SU-DHL-6 (cell line): ENCODE measurements around the gene KCTD7.
"Not testable (repeated sequence)": the region's sequence is repeated elsewhere in the genome, so short reads cannot be mapped to it uniquely, and the experiment has no call there.

ENCODE experiments used
- H2AFZ ChIP-seq: fragments of 200-600 bp; sonication (generic); 2 replicates; pipeline ENCODE4 v1.6.1; 2014; ENCODE audit warnings: low read depth, mild to moderate bottlenecking, moderate library complexity, mixed read lengths, antibody characterized with exemption, low read length; ENCODE audit not compliant: severe bottlenecking
- H3F3A ChIP-seq: fragments of 200-600 bp; shearing (Covaris generic); 2 replicates; pipeline ENCODE4 v1.6.0; 2016; ENCODE audit warnings: antibody characterized with exemption, mild to moderate bottlenecking; ENCODE audit not compliant: insufficient read depth
- H3K27ac ChIP-seq: fragments of 200-600 bp; sonication (generic); 2 replicates; pipeline ENCODE4 v1.5.1; 2016; ENCODE audit warnings: low read depth, mild to moderate bottlenecking, low read length, moderate library complexity, mixed read lengths
- H3K27me3 ChIP-seq: fragments of 200-600 bp; sonication (generic), shearing (Covaris generic); 2 replicates; pipeline ENCODE4 v1.6.0; 2014; ENCODE audit warnings: mild to moderate bottlenecking, low read length
- H3K36me3 ChIP-seq: fragments of 200-600 bp; sonication (generic); 2 replicates; pipeline ENCODE4 v1.6.1; 2014; ENCODE audit warnings: mild to moderate bottlenecking, low read length, mixed read lengths
- H3K4me2 ChIP-seq: fragments of 300-600, 200-600 bp; shearing (Covaris generic), sonication (generic); 2 replicates; pipeline ENCODE4 v1.6.0; 2014; ENCODE audit warnings: low read length, low read depth, mild to moderate bottlenecking; ENCODE audit not compliant: poor library complexity, severe bottlenecking
- H3K4me3 ChIP-seq: fragments of 200-600 bp; sonication (generic); 2 replicates; pipeline ENCODE4 v1.5.1; 2014; ENCODE audit warnings: antibody characterized with exemption, low read length, mild to moderate bottlenecking, mixed read lengths; ENCODE audit not compliant: insufficient read depth, poor library complexity, severe bottlenecking
- H3K79me2 ChIP-seq: fragments of 200-600 bp; sonication (generic); 2 replicates; pipeline ENCODE4 v1.6.1; 2014; ENCODE audit warnings: mild to moderate bottlenecking, low read length, moderate library complexity; ENCODE audit not compliant: insufficient read depth
- H3K9ac ChIP-seq: fragments of 200-600 bp; sonication (generic); 2 replicates; pipeline ENCODE4 v1.7.0; 2014; ENCODE audit warnings: mild to moderate bottlenecking, low read length
- H3K9me2 ChIP-seq: fragments of 200-600 bp; sonication (generic); replicated peaks from 2 replicates; pipeline ENCODE4 v1.6.1; 2014; ENCODE audit warnings: low read length; ENCODE audit not compliant: insufficient read depth
- H3K9me3 ChIP-seq: fragments of 200-600 bp; sonication (generic); 2 replicates; pipeline ENCODE4 v1.6.1; 2014; ENCODE audit warnings: low read length, mixed read lengths; ENCODE audit not compliant: insufficient read depth
- H4K20me1 ChIP-seq: fragments of 200-600 bp; sonication (generic); 2 replicates; pipeline ENCODE4 v1.6.1; 2014; ENCODE audit warnings: low read depth, mild to moderate bottlenecking, antibody characterized with exemption, low read length, moderate library complexity, mixed read lengths
- EZH2phosphoT487 ChIP-seq: fragments of 200-600 bp; sonication (generic), shearing (Covaris generic); conservative IDR thresholded peaks from 2 replicates; pipeline ENCODE4 v1.6.1; 2018; ENCODE audit warnings: mild to moderate bottlenecking, antibody characterized with exemption, low read length, moderate library complexity, mixed read lengths
- TF ChIP-seq, protein P1 (sequence below): fragments of 200-600 bp; sonication (generic); IDR thresholded peaks from one replicate; pipeline ENCODE4 v1.5.1; 2017; ENCODE audit warnings: antibody characterized with exemption, mild to moderate bottlenecking, low read length, moderate library complexity; ENCODE audit not compliant: insufficient read depth, poor library complexity, severe bottlenecking

The KCTD7 gene

DNA sequence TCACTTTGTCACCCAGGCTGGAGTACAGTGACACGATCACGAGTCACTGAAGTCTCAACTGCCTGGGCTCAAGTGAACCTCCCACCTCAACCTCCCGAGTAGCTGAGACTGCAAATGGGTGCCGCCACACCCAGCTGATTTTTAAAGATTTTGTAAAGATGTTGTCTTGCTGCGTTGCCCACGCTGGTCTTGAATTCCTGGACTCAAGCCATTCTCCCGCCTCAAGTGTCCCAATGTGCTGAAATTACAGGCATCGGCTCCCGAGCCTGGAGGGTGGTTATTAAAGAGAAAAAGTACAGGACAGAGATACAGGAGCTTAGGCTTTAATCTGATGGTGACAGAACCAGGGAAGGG lies 55.1 kb downstream of the KCTD7 start:
- H3K4me3 ChIP-seq: no peak overlapping the region
- no peak overlapping the region for H2AFZ ChIP-seq
- no peak overlapping the region for H3K9ac ChIP-seq
- H3K4me2 ChIP-seq: no peak overlapping the region
- TF ChIP-seq, protein P1, sequence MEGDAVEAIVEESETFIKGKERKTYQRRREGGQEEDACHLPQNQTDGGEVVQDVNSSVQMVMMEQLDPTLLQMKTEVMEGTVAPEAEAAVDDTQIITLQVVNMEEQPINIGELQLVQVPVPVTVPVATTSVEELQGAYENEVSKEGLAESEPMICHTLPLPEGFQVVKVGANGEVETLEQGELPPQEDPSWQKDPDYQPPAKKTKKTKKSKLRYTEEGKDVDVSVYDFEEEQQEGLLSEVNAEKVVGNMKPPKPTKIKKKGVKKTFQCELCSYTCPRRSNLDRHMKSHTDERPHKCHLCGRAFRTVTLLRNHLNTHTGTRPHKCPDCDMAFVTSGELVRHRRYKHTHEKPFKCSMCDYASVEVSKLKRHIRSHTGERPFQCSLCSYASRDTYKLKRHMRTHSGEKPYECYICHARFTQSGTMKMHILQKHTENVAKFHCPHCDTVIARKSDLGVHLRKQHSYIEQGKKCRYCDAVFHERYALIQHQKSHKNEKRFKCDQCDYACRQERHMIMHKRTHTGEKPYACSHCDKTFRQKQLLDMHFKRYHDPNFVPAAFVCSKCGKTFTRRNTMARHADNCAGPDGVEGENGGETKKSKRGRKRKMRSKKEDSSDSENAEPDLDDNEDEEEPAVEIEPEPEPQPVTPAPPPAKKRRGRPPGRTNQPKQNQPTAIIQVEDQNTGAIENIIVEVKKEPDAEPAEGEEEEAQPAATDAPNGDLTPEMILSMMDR: no peak
- no peak for TF ChIP-seq EZH2phosphoT487
- no peak overlapping the region for H3K27ac ChIP-seq
- H4K20me1 ChIP-seq: no peaks in the 10 kb centered on the region
- no peaks in the 10 kb centered on the region for H3K36me3 ChIP-seq
- no peaks in the 10 kb centered on the region for H3K27me3 ChIP-seq
- no peaks in the 10 kb centered on the region for H3K9me2 ChIP-seq
- H3K79me2 ChIP-seq: peaks cover 74% of the 10 kb centered on the region
- H3F3A ChIP-seq: peaks cover 14% of the 10 kb centered on the region
- no peaks in the 10 kb centered on the region for H3K9me3 ChIP-seq

DNA sequence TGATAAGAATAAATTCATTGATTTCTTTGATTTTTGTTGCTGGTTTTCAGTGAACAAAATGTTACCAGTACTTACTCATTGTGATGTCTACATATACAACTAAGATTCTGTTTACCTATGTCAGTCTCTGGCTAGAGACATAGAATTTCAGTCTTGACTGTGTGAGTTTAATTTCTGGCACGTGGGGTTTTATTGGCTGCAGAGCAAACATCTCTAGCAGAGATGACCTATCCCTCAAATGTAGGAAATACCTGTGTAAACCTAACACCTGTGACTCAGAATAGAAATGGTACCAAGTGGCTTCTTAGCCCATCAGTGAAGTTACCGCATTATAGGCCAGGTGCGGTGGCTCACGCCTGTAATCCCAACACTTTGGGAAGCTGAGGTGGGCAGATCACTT lies 57.0 kb downstream of the KCTD7 start:
- H3K4me3 ChIP-seq, H4K20me1 ChIP-seq, H3K27ac ChIP-seq, H3K9me2 ChIP-seq, H3K36me3 ChIP-seq, H2AFZ ChIP-seq, H3K4me2 ChIP-seq, H3F3A ChIP-seq, H3K9ac ChIP-seq, H3K9me3 ChIP-seq, H3K27me3 ChIP-seq: not testable (repeated sequence)
- peaks cover 73% of the 10 kb centered on the region for H3K79me2 ChIP-seq

DNA sequence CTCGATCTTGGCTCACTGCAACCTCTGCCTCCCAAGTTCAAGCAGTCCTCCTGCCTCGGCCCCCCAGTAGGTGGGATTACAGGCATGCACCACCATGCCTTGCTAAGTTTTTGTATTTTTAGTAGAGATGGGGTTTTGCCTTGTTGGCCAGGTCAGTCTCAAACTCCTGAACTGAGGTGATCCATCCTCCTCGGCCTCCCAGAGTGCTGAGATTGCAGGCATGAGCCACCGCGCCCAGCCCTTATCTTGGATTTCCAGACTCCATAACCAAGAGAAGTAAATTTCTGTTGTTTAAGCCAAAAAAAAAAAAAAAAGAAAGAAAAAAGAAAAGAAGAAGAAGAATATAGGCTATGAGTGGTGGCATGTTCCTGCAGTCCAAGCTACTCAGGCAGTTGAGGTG lies 58.5 kb downstream of the KCTD7 start:
- Histone ChIP-seq H3F3A (0 out of 2 replicates have a peak, but pooled peaks cover 6% of the 10 kb centered on the region), H3K79me2 (peaks cover 62% of the 10 kb centered on the region), H3K4me2 (no peak overlapping the region), H3K9ac (no peak overlapping the region), H3K9me3 (no peaks in the 10 kb centered on the region), H3K9me2 (no peaks in the 10 kb centered on the region), H3K36me3 (no peaks in the 10 kb centered on the region), H3K4me3 (no peak overlapping the region), H2AFZ (no peak overlapping the region), H3K27ac (no peak overlapping the region), H3K27me3 (no peaks in the 10 kb centered on the region), H4K20me1 (no peaks in the 10 kb centered on the region)
- TF ChIP-seq EZH2phosphoT487: no peak
- TF ChIP-seq, protein P1: no peak

DNA sequence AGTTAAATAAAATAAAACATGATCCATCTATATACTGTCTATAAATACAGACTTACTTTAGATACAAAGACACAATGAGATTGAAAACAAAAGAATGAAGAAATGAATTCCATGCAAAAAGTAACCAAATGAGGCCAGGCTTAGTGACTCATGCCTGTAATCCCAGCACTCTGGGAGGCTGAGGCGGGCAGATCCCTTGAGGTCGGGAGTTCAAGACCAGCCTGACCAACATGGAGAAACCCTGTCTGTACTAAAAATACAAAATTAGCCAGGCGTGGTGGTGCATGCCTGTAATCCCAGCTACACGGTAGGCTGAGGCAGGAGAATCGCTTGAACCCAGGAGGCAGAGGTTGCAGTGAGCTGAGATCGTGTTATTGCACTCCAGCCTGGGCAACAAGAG lies 59.0 kb downstream of the KCTD7 start:
- not testable (repeated sequence) for H3K27me3 ChIP-seq, H3K9me2 ChIP-seq, H3K9ac ChIP-seq, H3F3A ChIP-seq, H3K9me3 ChIP-seq, H3K36me3 ChIP-seq, H3K27ac ChIP-seq, H2AFZ ChIP-seq, H3K4me2 ChIP-seq, H3K4me3 ChIP-seq, H4K20me1 ChIP-seq
- H3K79me2 ChIP-seq: peaks cover 57% of the 10 kb centered on the region
